Activated CD8-positive, alpha-beta memory T cell treated with anti-CD3 and anti-CD28 coated beads for 36 hours (primary cell): ENCODE results near the gene FBLN1. TPM values are rescaled to one million over a fixed set of nuclear protein-coding genes. Genes with fewer than 3 reads are reported as not detected.
"Not testable (repeated sequence)": the region's sequence is repeated elsewhere in the genome, so short reads cannot be mapped to it uniquely, and the experiment has no call there.

Experiments used
- CTCF ChIA-PET: fragments of 350-600 bp; sonication (Branson Sonifier 250); formaldehyde crosslinking; loops from one replicate; lab custom pipeline; 2021; ENCODE audit warnings: antibody characterized with exemption; lab: Charles Lee
- POLR2A ChIA-PET: fragments of 350-600 bp; sonication (Branson Sonifier 250); formaldehyde crosslinking; loops from one replicate; lab custom pipeline; 2021; ENCODE audit warnings: antibody characterized with exemption; lab: Charles Lee
- total RNA-seq, 2 experiments: library from RNA; stranded (reverse); gene quantifications; one replicate each; pipeline ENCODE4 v1.2.3, GENCODE V29; 2021

Gene FBLN1
- total RNA-seq, 2 experiments from 2014 or later: not detected

GRCh38 chr22:45521178-45521577 lies 18.5 kb downstream of the FBLN1 start:
- CTCF ChIA-PET: no interaction called here

GRCh38 chr22:45522462-45522861 lies 19.8 kb downstream of the FBLN1 start:
- ChIA-PET POLR2A (no interaction called here), CTCF (no interaction called here)

More at GRCh38 chr22:45521178-45521577, 18.5 kb downstream of the FBLN1 start:
- POLR2A ChIA-PET: no interaction called here

- CTCF ChIA-PET: no interaction called here
- POLR2A ChIA-PET: no interaction called here
Measured at GRCh38 chr22:45524157-45524556, 21.5 kb downstream of the FBLN1 start.

- ChIA-PET CTCF (no interaction called here), POLR2A (interaction anchor here (0.7 kb wide), 1 partner anchor 447 kb away, joined by 3 read pairs; no protein-coding TSS in a partner anchor)
Measured at GRCh38 chr22:45524966-45525365, 22.3 kb downstream of the FBLN1 start.

- CTCF ChIA-PET: no interaction called here
- POLR2A ChIA-PET: interaction anchor here (0.7 kb wide), 1 partner anchor 448 kb away, joined by 3 read pairs; no protein-coding TSS in a partner anchor
Measured at GRCh38 chr22:45525480-45525879, 22.8 kb downstream of the FBLN1 start.

GRCh38 chr22:45526281-45526680 lies 23.6 kb downstream of the FBLN1 start:
- ChIA-PET POLR2A (no interaction called here), CTCF (no interaction called here)

GRCh38 chr22:45526768-45527360 lies 24.2 kb downstream of the FBLN1 start:
- CTCF ChIA-PET: no interaction called here

GRCh38 chr22:45527456-45527855 lies 24.8 kb downstream of the FBLN1 start:
- CTCF ChIA-PET: no interaction called here
- POLR2A ChIA-PET: no interaction called here

More at GRCh38 chr22:45526768-45527360, 24.2 kb downstream of the FBLN1 start:
- POLR2A ChIA-PET: no interaction called here

GRCh38 chr22:45528046-45528445 lies 25.4 kb downstream of the FBLN1 start:
- CTCF ChIA-PET: no interaction called here
- POLR2A ChIA-PET: no interaction called here

GRCh38 chr22:45529105-45529504 lies 26.4 kb downstream of the FBLN1 start:
- CTCF ChIA-PET: no interaction called here
- POLR2A ChIA-PET: no interaction called here

- ChIA-PET CTCF (no interaction called here), POLR2A (no interaction called here)
Measured at GRCh38 chr22:45529971-45530575, 27.4 kb downstream of the FBLN1 start.

GRCh38 chr22:45531441-45532234 lies 29.0 kb downstream of the FBLN1 start:
- ChIA-PET CTCF (no interaction called here), POLR2A (no interaction called here)

- ChIA-PET POLR2A (no interaction called here), CTCF (no interaction called here)
Measured at GRCh38 chr22:45532235-45532631, 29.6 kb downstream of the FBLN1 start.

- ChIA-PET POLR2A (no interaction called here), CTCF (interaction anchor here (0.6 to 0.7 kb wide), 2 partner anchors 14 to 208 kb away, joined by 4 to 5 read pairs; no protein-coding TSS in a partner anchor)
Measured at GRCh38 chr22:45533703-45534102, 31.0 kb downstream of the FBLN1 start.

- POLR2A ChIA-PET: no interaction called here
Measured at GRCh38 chr22:45534339-45535192, 31.9 kb downstream of the FBLN1 start.

GRCh38 chr22:45535290-45535689 lies 32.6 kb downstream of the FBLN1 start:
- ChIA-PET CTCF (no interaction called here), POLR2A (no interaction called here)

More at GRCh38 chr22:45534339-45535192, 31.9 kb downstream of the FBLN1 start:
- CTCF ChIA-PET: interaction anchor here (0.6 to 0.7 kb wide), 3 partner anchors 10 to 207 kb away, joined by 3 to 5 read pairs (median 4); no protein-coding TSS in a partner anchor

GRCh38 chr22:45535835-45536234 lies 33.2 kb downstream of the FBLN1 start:
- POLR2A ChIA-PET, CTCF ChIA-PET: not testable (repeated sequence)

GRCh38 chr22:45537734-45538181 lies 35.1 kb downstream of the FBLN1 start:
- POLR2A ChIA-PET: no interaction called here
- CTCF ChIA-PET: no interaction called here

- CTCF ChIA-PET: no interaction called here
- POLR2A ChIA-PET: no interaction called here
Measured at GRCh38 chr22:45538281-45538680, 35.6 kb downstream of the FBLN1 start.
